SW 1271 (cell line): ENCODE data around the gene RNF217.
"Not testable (repeated sequence)": the region's sequence is repeated elsewhere in the genome, so short reads cannot be mapped to it uniquely, and the experiment has no call there.

Source experiments
- DNase-seq, 2 experiments: peaks; one replicate each; lab custom pipeline; 2025; lab: John Stamatoyannopoulos, UW

Gene RNF217

DNA sequence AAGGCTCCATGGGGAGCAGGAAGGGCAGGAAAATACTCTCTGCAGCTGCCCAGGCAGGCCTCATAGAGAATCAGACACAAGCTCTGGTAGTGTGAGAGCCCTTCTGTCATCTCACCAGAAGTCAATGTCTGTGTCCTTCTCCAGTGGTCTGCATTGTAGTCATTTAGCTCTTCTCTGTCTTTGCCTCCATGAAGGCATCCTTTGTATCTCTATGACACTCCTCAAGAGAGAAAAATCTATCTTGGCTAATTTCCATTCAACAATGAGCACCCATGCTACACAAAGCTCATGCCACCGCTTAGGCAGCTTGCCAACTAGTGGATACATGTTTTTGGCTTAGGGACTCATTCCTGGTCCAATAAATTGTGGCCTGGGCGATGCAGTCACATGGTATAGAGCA lies 92.1 kb downstream of the RNF217 start:
- no peak for DNase-seq

DNA sequence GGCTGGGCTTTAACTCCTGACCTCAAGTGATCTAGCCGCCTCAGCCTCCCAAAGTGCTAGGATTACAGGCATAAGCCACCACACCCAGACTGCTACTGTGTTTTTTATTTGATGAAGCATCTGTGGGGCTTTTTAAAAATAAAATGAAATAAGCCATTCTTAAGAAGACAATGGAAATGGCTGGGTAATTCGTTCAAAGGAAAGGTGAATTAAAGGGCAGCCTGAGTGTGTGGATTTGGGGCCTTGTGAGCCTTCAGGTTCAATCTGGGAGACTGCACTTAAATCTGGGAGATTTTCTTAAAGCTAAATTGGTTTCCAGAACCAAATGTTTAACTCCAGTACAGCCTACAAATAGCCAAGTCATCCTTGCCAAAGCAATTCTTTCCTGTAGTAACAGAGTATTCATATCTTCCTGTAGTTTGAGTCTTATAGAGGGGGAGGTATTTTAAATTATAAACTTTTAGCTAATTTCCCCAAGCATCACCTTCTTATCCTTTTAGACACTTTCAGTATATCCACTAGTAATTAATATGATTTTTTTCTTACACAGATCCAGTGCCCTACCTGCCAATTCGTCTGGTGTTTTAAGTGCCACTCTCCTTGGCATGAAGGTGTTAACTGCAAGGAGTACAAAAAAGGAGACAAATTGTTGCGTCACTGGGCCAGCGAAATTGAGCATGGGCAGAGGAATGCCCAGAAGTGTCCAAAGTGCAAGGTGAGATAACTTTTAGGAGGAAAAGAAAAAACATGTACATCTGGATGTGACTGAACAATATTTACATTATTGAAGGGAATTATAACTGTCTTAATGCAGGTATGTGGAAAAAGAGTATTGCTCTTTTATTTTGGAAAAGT lies 95.4 kb downstream of the RNF217 start:
- DNase-seq, result no peak

DNA sequence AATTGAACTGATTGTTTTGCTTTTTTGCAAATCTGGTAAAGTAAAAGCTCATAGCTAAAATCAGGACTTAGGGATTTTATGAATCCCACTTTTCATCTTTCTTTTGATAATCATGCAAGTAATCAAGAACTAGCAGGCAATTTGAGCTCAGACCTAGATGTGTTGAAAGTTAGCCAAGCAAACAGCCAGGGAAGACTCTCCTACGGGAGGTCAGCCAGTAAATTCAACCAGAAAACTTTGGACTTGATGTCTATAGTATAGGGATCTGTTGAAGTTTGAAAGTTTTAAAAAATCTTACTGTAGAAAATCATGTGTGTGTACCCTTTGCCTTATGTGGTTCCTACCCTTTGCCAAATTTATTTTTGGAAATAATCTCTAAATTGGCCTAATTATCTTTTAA lies 96.3 kb downstream of the RNF217 start:
- DNase-seq, result no peak

DNA sequence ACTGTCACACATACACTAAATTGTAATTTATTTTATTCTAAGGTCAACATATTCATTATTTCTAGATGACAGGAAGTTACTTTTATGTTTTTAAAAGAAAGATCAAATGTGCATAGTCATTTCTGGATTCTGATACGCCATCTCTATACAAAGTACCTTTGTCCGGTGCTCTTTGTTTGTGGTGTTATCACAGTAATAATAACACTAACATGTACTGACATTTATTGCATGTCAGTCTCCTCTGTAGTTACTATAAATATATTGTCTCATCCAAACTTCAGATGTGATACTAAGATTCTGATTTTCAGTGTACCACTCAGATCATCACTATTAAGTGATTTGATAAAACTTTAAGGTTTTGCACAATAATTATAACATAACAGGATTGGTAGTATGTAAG lies 101.1 kb downstream of the RNF217 start:
- no peak for DNase-seq

DNA sequence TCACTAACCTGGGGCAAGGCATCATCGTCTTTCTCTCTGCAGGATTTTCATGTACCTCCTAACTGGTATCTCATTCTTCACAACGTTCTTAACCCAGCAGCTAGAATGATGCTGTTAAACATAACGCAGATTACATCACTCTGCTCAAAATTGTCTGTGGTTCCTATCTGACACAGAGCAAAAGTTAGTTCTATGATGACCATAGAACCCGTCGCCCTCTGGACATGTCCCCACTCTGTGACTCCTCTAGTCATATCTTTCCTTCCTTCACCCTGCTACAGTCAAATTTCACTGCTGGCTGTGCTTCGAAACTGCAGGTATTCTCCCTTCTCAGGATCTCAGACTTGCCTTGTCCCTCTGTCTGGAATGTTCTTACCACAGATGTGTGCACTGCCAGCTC lies 103.9 kb downstream of the RNF217 start:
- no peak for DNase-seq

DNA sequence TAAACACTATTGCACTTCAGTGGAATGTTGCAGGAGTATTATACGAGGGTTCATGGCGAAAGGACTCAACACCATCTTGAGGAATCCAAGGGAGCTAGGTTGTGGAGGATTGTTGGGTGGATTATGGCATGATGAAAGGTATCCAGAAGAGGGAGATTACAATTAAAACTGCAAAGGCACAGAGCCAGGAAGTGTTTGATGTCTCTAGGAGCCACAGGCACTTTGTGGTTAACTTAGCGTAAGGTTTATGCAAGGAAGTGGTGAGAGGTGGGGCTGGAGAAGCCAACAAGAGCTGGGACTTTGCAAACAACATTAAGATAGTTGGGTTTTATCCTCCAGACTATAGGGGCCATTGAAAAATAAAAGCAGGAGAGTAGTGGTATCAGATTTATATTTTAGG lies 104.7 kb downstream of the RNF217 start:
- no peak for DNase-seq

DNA sequence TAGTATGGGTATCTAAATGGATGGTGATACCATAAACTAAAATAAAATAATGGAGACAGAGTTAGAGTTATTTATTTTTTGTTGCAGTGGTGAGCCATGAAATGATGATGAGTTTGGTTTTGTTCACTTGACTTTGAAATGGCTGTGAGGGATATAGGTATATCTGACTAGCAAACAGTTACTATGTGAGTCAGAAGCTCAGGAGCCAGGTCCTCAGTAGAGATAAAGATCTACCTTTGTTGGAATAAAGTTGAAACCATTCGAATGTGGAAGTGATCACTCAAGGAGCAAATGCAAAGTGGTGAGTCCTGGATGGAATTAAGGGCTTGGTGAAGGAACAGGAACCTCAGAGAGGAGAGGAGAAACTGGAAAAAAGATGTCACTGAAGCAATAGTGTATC lies 105.3 kb downstream of the RNF217 start:
- DNase-seq, result no peak

DNA sequence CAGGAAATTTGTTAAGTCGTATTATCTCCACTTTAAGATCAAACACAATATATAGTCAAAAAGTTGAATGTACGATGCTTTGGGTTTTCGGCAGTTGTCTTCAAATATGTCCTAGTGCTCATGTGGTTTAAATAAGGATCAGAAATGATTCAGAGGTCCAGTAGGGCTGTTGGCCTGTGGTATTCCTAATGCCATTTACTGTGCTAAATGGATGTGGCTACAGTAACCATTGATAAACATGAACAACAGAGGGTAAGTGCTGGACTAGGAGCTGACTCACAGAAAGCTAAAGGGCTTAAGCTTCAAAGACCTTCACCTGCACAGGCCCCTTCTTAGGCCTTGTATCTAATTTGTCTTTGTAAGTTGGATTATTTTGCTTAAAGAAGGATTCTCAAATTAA lies 110.8 kb downstream of the RNF217 start:
- DNase-seq, result no peak

DNA sequence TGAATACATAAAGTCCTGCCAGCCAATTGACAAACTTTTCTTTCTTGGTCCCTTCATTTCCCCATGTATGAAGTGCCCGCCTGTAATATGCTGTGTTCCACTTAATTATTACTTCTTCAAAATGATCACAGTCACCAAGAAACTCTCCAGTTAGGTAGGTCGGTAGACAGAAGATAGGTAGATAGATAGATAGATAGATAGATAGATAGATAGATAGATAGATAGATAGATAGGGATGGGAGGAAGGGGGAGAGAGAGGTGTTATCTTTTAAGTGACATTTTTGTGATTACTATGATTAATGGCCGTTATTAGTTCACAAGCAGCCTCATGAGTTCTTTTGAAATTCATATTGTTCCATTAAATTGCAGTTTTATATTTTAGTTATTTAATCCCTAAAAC lies 111.9 kb downstream of the RNF217 start:
- no peak for DNase-seq

DNA sequence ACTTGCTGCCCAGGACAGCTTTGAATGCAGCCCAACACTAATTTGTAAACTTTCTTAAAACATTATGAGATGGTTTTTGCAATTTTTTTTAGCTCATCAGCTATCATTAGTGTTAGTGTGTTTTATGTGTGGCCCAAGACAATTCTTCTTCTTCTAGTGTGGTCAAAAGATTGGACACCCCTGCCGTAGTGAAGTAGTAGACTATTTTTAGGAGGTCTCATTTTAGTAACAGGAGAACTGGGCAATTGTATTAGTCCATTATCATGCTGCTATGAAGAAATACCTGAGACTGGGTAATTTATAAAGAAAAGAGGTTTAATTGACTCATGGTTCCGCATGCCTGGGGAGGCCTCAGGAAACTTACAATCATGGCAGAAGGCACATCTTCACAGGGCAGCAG lies 112.8 kb downstream of the RNF217 start:
- DNase-seq, result not testable (repeated sequence)

DNA sequence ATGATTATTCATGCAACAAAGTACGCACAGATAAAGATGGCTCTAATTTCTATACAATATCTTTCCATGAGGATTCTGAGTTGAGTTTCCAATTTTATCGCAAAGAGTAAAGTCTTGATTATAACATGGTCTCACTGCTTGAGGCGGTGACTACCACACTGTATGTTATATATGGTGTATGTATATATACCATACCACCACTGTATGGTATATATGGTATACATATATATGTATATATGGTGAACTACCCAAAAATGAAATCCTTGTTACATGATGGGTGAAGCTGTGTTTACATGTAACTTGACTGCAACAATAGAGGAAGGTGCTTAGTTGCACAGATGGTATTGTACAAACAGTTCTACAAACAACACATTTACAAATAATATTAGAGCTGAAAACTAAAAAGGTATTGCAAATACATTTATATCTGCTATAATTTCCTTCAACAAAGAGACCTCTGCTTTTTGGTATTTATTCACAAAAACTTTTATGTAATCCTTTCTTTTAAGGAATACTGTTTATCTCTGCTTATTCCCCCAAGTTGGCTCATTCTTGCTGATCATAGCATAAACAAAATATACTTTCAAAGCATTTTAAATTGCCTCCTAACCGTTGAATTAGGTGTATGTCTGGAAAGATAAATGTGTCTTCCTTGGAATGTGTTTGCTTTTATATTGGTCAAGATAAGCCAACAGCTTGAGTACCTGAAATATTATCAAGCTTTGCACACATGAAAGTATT lies 113.7 kb downstream of the RNF217 start:
- no peak for DNase-seq

DNA sequence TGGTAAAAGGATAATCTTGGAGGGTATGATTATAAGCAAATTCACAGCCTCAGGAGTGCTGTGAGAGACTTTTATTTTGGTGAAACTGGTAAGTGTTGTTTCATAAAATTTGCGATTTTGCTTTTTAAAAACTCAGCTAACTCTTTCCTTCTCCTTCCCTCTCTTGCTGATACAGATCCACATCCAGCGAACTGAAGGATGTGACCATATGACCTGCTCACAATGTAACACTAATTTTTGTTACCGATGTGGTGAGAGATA lies 114.2 kb downstream of the RNF217 start:
- no peak for DNase-seq

DNA sequence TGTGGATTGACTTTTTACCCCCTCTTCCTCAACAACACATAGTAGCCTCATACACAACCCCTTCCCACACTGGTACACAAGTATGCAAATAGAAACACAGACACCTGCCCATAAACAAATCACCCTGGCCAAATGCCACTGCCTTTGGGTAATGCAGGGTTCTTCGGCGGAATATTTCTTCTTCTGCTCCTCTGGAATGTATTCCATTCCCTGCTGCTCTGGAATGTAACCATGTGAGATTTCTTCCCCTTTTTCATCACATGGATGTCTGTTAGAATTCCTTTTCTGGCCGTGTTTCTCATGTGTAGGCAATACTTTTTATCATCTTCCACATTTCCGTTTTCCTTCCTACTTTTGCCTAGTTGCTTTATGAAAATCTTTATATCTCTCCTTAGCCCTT lies 115.2 kb downstream of the RNF217 start:
- DNase-seq, result no peak

DNA sequence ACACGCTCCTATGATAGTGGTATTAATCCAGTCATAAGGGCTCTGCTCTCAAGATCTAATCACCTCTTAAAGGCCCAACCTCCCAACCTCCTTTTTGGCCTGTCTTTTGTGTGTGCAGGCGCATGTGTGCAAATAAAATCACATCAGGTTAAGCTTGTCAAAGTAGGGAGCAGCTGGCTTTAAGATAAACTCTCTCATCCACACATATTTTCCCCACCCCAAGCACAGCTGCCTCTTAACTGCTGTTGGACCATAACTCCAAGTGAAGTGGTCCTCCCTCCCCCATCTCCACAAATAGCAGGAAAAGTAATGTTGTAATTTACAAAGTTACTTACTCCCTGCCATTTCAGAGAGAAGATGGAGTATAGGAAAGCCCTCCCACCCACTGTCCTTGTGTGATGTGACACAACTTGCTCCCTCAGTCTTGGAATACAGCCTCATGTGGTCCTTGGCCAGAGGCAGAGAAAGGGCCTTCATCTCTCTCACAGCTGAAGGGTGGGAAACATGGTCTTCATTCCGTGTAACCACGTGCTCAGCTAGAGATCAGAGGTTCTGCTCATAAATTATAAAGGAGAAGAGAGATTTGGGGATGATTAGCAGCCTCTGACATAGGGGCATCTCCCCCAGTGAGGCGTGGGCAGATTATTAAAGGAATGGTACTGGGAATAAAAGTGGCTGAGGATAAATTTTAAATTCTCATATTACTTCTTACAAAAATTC lies 116.5 kb downstream of the RNF217 start:
- DNase-seq, result no peak

DNA sequence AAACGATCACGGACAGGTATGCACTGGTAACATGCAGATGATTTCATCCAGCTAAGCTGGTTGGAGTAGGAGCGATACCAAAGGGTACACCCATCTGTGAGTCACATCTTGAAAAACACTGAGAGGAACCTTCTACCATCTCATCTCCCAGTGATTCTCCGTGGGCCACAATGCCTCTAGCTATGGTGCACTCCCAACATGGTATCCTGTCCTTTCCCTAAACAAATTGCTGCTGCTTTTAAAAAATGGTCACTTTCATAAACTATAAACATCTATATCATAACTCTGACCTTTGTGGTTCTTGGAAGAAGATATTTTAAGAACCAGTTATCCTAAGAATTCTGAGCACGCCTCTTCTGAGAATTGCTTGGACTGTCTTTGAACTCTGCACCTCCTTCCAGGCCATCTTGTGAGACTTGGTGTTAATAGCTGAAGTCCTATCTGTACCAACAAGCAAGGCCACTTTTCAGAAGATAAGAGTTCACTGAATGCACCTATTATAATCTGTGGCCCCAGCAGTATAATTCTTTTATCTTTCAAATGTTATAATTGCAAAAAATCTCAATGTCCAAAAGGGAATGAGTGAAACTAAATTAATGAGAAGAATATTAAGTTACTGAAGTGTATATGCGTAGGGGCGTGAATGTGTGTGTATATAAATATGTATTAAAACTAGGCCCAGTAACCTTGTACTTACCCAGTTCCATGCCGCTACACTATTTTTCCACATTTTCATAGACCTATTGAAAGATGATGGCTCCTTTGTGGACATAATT lies 120.9 kb downstream of the RNF217 start:
- DNase-seq, result no peak

DNA sequence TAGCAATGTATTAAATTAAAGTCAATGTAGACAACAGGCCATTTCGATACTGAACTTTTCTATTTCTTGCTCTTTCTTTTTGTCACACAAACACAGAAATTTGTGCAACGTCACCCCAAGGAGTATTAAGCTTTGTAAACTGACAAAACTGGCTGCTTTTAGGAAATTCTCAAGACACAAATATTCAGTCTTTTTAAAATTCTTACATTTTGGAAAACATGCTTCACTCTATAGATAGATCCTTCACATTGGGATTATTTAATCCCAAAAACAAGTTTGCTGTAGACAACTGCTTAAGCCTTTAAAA lies 121.4 kb downstream of the RNF217 start:
- no peak for DNase-seq

DNA sequence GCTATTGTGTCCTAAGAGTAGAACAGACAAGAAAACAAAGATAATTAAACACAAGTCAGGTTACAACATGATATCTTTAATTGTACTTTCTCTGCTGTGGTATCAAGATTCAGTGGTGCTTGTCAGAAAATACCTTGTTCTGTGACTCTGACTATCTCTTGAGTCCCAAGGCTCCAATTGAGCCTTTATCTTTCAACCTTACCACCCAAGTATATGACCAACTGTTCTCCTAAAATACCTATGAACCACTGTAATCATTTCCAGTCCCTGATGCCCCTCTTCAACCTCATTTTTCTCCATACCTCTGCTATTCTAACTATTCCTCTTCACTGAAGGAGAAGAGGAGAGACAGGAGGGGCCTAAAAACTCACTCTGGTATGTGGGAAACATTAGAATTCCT lies 124.5 kb downstream of the RNF217 start:
- no peak for DNase-seq

DNA sequence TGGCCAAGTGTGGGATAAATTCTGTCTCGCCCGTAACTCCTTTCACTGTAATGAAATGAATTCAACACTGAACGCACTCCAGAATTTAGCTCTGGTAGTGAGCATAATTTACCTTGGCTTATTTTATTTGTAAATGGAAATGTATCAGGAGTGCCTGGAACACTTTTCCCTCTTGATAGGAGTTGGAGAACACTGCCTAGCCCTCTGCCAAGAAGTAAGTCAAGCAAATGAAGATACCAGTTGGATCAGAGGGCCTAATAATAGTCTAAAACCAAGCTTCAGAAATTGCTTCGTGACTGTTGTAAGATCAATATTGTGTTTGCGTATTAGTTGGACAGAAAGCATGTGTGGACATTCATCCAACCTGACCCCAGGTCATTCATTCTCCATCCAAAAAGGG lies 126.7 kb downstream of the RNF217 start:
- DNase-seq, result no peak

DNA sequence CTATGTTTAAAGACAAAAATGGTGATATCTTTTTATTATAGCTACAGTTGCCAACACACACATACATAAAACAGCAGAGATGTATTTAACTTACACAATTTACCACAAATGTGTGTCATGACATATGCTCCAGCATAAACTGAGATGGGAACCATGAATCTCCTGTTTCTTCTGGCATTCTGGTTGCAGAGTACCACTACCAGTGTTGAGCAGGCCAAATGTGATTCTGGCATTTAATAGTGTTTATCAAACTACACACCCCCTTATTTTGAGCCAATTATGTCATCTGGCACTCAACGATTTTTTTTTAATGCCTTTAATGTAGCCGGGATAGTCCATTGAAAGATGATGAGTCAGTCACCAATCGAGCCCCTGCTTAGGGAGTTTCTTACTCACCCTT lies 132.3 kb downstream of the RNF217 start:
- DNase-seq, result no peak

DNA sequence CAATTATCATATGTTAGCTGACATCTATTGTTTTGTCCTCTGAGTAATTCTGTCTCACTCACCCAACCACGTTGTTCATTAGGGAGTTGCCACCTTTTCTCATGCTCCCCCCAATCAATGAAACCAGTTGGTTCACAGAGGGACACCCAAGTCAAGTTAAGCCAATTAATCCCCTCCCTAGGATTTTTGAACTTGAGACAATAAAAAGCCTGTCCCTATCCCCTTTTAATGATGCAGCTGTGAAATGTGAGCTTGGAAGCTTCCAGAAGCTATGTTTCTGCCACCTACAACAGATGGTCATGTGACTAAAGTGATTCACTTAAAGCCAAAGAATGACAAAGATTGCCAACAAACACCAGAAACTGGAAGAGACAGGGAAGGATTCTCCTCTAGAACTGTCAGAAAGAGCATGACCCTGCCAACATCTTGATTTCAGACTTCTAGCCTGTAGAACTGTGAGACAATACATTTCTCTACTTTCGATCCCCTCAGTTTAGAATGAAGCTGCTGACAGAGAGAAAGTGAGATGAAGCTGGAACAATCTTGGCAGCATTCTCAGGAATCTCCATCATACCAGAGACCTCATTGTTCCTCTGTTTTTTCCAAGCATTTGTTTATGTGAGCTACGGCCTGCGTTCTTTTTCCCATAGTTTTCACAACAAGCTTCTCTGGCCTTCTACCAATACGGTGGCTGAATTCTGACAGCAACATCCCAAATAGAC lies 133.5 kb downstream of the RNF217 start:
- no peak for DNase-seq

DNA sequence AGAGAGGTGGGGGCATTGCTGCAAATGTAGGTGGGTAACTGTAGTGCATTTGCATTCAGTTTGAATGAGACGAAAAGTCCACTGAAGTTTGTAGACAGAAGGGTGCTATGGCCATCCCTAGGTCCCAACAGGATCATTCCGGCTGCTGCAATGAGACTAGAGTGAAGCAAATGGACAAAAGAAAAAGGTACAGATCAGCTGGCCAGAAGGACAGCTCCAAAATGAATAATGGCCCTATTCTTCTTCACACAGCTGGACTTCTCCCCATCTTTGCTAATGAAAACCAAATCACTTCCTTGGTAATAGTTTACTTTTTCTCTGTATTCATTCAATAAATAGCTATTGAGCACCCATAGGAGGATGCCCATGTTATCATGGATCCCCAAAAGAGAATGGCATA lies 134.9 kb downstream of the RNF217 start:
- no peak for DNase-seq

DNA sequence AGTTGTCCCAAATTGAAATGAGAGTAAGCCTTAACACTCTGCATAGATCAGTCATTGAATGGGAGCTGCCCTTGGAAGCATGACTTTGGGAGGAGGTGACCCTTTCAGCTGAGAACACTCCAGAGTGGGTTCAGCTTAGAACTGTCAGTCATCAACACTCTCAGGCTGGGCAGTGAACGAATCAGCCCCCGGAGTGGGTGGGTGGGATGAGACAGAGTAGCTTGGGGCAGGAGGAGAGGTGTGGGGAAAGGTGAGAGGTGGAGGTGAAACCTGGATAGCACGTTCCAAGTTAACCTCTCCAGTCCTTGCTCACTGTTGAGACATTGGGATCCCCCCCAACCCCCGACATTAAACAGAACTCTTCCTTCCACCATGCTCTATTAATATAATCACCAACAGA lies 136.0 kb downstream of the RNF217 start:
- no peak for DNase-seq
